H9 (cell line): Measurements from ENCODE around the gene PLCZ1. TPM values are rescaled to one million over a fixed set of nuclear protein-coding genes. Genes with fewer than 3 reads are reported as not detected.

Experiments used
- DNase-seq: peaks from one replicate; pipeline ENCODE4 v3.0.0-alpha.2; 2017
- H2AFZ ChIP-seq: one replicate; pipeline ENCODE4 v1.6.1; 2013; ENCODE audit warnings: mild to moderate bottlenecking, low read length, control low read depth, moderate library complexity
- H2AK5ac ChIP-seq: 2 replicates; pipeline ENCODE4 v1.6.1; 2013; ENCODE audit warnings: low read length, control low read depth, mixed read lengths; ENCODE audit not compliant: insufficient read length
- H2BK120ac ChIP-seq: one replicate; pipeline ENCODE4 v1.6.1; 2013; ENCODE audit warnings: low read depth, mild to moderate bottlenecking, low read length, control low read depth, inconsistent platforms; ENCODE audit not compliant: poor library complexity, severe bottlenecking
- H2BK12ac ChIP-seq: 2 replicates; pipeline ENCODE4 v1.6.1; 2013; ENCODE audit warnings: low read length, control low read depth, mixed read lengths, low read depth; ENCODE audit not compliant: insufficient read length
- H2BK15ac ChIP-seq: 2 replicates; pipeline ENCODE4 v1.6.1; 2013; ENCODE audit warnings: low read depth, low read length, control low read depth
- H2BK20ac ChIP-seq: one replicate; pipeline ENCODE4 v1.6.1; 2013; ENCODE audit warnings: low read depth, mild to moderate bottlenecking, low read length, control low read depth, inconsistent platforms; ENCODE audit not compliant: poor library complexity, severe bottlenecking
- H2BK5ac ChIP-seq: 2 replicates; pipeline ENCODE4 v1.6.1; 2013; ENCODE audit warnings: low read length, control low read depth, mixed read lengths; ENCODE audit not compliant: insufficient read length
- H3K14ac ChIP-seq: 2 replicates; pipeline ENCODE4 v1.6.1; 2013; ENCODE audit warnings: low read length, control low read depth; ENCODE audit not compliant: insufficient read depth
- H3K18ac ChIP-seq: 2 replicates; pipeline ENCODE4 v1.6.1; 2013; ENCODE audit warnings: low read depth, mild to moderate bottlenecking, mixed read lengths, low read length, control low read depth; ENCODE audit not compliant: insufficient read length
- H3K23ac ChIP-seq: 2 replicates; pipeline ENCODE4 v1.6.1; 2013; ENCODE audit warnings: low read length, control low read depth, mixed read lengths, low read depth; ENCODE audit not compliant: insufficient read length
- H3K23me2 ChIP-seq: 2 replicates; pipeline ENCODE4 v1.6.1; 2013; ENCODE audit warnings: low read depth, mild to moderate bottlenecking, mixed read lengths, low read length, control low read depth; ENCODE audit not compliant: insufficient read length, poor library complexity, severe bottlenecking
- H3K27ac ChIP-seq: 2 replicates; pipeline ENCODE4 v1.5.1; 2013; ENCODE audit warnings: low read length, control low read depth, mixed read lengths, low read depth; ENCODE audit not compliant: insufficient read length
- H3K27me3 ChIP-seq: 2 replicates; pipeline ENCODE4 v1.6.1; 2013; ENCODE audit warnings: low read length, control low read depth, inconsistent platforms; ENCODE audit not compliant: insufficient read depth
- H3K4ac ChIP-seq: 2 replicates; pipeline ENCODE4 v1.6.1; 2013; ENCODE audit warnings: low read depth, mild to moderate bottlenecking, control low read depth, inconsistent platforms, low read length, moderate library complexity
- H3K4me1 ChIP-seq: 2 replicates; pipeline ENCODE4 v1.6.1; 2013; ENCODE audit warnings: low read length, control low read depth, inconsistent platforms; ENCODE audit not compliant: insufficient read depth
- H3K4me2 ChIP-seq: 2 replicates; pipeline ENCODE4 v1.6.1; 2013; ENCODE audit warnings: low read length, control low read depth, mixed read lengths; ENCODE audit not compliant: insufficient read length, insufficient read depth
- H3K56ac ChIP-seq: 2 replicates; pipeline ENCODE4 v1.6.1; 2013; ENCODE audit warnings: low read depth, mild to moderate bottlenecking, mixed read lengths, low read length, control low read depth; ENCODE audit not compliant: insufficient read length
- H3K79me1 ChIP-seq: 2 replicates; pipeline ENCODE4 v1.6.1; 2013; ENCODE audit warnings: low read depth, mild to moderate bottlenecking, moderate library complexity, low read length, control low read depth, inconsistent platforms; ENCODE audit not compliant: insufficient read depth, poor library complexity, severe bottlenecking
- H3K79me2 ChIP-seq: 2 replicates; pipeline ENCODE4 v1.6.1; 2013; ENCODE audit warnings: low read length, control low read depth, inconsistent platforms; ENCODE audit not compliant: insufficient read depth
- H3K9ac ChIP-seq: 2 replicates; pipeline ENCODE4 v1.6.1; 2013; ENCODE audit warnings: low read length, control low read depth, mixed read lengths; ENCODE audit not compliant: insufficient read length; ENCODE audit errors: extremely low read depth
- H3K9me3 ChIP-seq: one replicate; pipeline ENCODE4 v1.6.1; 2013; ENCODE audit warnings: low read depth, low read length, inconsistent platforms; ENCODE audit not compliant: control insufficient read depth
- H3T11ph ChIP-seq: one replicate; pipeline ENCODE4 v1.6.1; 2013; ENCODE audit warnings: mild to moderate bottlenecking, low read length, control low read depth, inconsistent platforms
- H4K20me1 ChIP-seq: one replicate; pipeline ENCODE4 v1.6.1; 2013; ENCODE audit not compliant: control insufficient read depth, insufficient read length, insufficient read depth
- H4K5ac ChIP-seq: 2 replicates; pipeline ENCODE4 v1.6.1; 2013; ENCODE audit warnings: low read depth, mild to moderate bottlenecking, mixed read lengths, low read length, control low read depth; ENCODE audit not compliant: insufficient read length
- H4K8ac ChIP-seq: replicated peaks from 2 replicates; pipeline ENCODE4 v1.6.1; 2013; ENCODE audit warnings: low read length, control low read depth, mixed read lengths, low read depth; ENCODE audit not compliant: insufficient read length
- H4K91ac ChIP-seq: 2 replicates; pipeline ENCODE4 v1.6.1; 2013; ENCODE audit warnings: low read depth, mild to moderate bottlenecking, moderate library complexity, mixed read lengths, low read length, control low read depth; ENCODE audit not compliant: insufficient read length
- H3K27ac Mint-ChIP-seq, 3 experiments: 2 replicates in 2 of 3; 3 replicates in 1 of 3; pipeline ENCODE4 v1.8.0; 2020 to 2021; ENCODE audit warnings: mixed read lengths in 3 of 3, mild to moderate bottlenecking in 1 of 3, moderate library complexity in 1 of 3
- H3K27me3 Mint-ChIP-seq: 2 replicates; pipeline ENCODE4 v1.8.0; 2021; ENCODE audit warnings: low read depth, mild to moderate bottlenecking, moderate library complexity, mixed read lengths
- H3K36me3 Mint-ChIP-seq, 3 experiments: 2 replicates in 2 of 3; 3 replicates in 1 of 3; pipeline ENCODE4 v1.8.0; 2020 to 2021; ENCODE audit warnings: low read depth in 3 of 3, mixed read lengths in 3 of 3; ENCODE audit not compliant: insufficient read depth in 1 of 3
- H3K4me1 Mint-ChIP-seq, 2 experiments: 2 replicates each; pipeline ENCODE4 v1.8.0; 2020; ENCODE audit warnings: mixed read lengths in 2 of 2
- H3K4me3 Mint-ChIP-seq, 2 experiments: 2 replicates in 1 of 2; 3 replicates in 1 of 2; pipeline ENCODE4 v1.8.0; 2020 to 2021; ENCODE audit warnings: mild to moderate bottlenecking in 2 of 2, mixed read lengths in 2 of 2, moderate library complexity in 1 of 2
- H3K9me3 Mint-ChIP-seq, 2 experiments: 2 replicates in 1 of 2; 3 replicates in 1 of 2; pipeline ENCODE4 v1.8.0; 2020; ENCODE audit warnings: mild to moderate bottlenecking in 2 of 2, mixed read lengths in 2 of 2, moderate library complexity in 1 of 2
- CTCF ChIP-seq: fragments of 200-600 bp; sonication (generic); conservative IDR thresholded peaks from 3 replicates; pipeline ENCODE4 v1.8.0; 2021; ENCODE audit warnings: antibody characterized with exemption, mild to moderate bottlenecking
- WGBS: extraction: QIAGEN DNeasy Blood & Tissue Kit; methylation state at CpG from one replicate; pipeline ENCODE4 v1.1.7; 2013; ENCODE audit warnings: missing lambda C conversion rate, low lambda C conversion rate, mixed read lengths; ENCODE audit not compliant: insufficient read length; ENCODE audit errors: extremely low coverage; 5-methylcytosine and 5-hydroxymethylcytosine counted together
- total RNA-seq: library from RNA; stranded (reverse); gene quantifications from 2 replicates; pipeline ENCODE4 v1.2.1, GENCODE V29; 2021

Gene PLCZ1
- total RNA-seq, 1 experiment from 2014 or later: not detected

DNA sequence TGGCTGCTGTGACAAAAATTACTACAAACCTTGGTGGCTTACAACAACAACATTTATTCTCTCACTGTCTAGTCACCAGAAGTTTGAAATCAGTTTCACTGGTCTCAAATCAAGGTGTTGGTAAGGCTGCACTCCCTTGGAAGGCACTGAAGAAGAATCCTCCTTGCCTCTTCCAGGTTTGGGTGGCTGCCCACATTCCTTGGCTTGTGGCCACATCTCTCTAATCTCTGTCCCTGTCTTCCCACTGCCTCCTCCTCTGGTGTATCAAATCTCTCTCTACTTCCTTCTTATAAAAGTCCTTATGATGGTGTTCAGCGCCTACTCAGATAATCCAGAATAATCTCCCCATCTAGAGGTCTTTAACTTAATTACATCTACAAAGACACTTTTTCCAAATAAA lies 31.0 kb downstream of the PLCZ1 start:
- H2BK15ac ChIP-seq: no peak overlapping the region
- H4K8ac ChIP-seq: no peak overlapping the region
- Mint-ChIP-seq H3K9me3 (peaks cover 6 to 23% of the 10 kb centered on the region in 2 experiments; a peak in 4 of 5 replicates), H3K27me3 (no peaks in the 10 kb centered on the region), H3K27ac (no peak overlapping the region), H3K4me1 (peaks cover 4% of the 10 kb centered on the region in 2 experiments), H3K4me3 (no peak overlapping the region), H3K36me3 (peaks cover 3 to 6% (median 4%) of the 10 kb centered on the region in 3 experiments; a peak in 5 of 7 replicates)
- no peak overlapping the region for H3K18ac ChIP-seq
- no peak overlapping the region for H3K4ac ChIP-seq
- no peak for TF ChIP-seq CTCF
- no peaks in the 10 kb centered on the region for H3K4me1 ChIP-seq
- no peak overlapping the region for H2AFZ ChIP-seq
- no peak overlapping the region for H2BK120ac ChIP-seq
- H4K5ac ChIP-seq: no peak overlapping the region
- no peak overlapping the region for H2AK5ac ChIP-seq
- H3K56ac ChIP-seq: no peak overlapping the region
- H3K27ac ChIP-seq: no peak overlapping the region
- no peaks in the 10 kb centered on the region for H4K20me1 ChIP-seq
- no peaks in the 10 kb centered on the region for H3K27me3 ChIP-seq
- no peak overlapping the region for H3K9ac ChIP-seq
- H3K23me2 ChIP-seq: no peaks in the 10 kb centered on the region
- no peak overlapping the region for H3K4me2 ChIP-seq
- H3K14ac ChIP-seq: no peak overlapping the region
- no peak overlapping the region for H2BK12ac ChIP-seq
- no peak overlapping the region for H2BK5ac ChIP-seq
- H3K79me1 ChIP-seq: no peaks in the 10 kb centered on the region
- H3K79me2 ChIP-seq: no peaks in the 10 kb centered on the region
- no peak overlapping the region for H3K23ac ChIP-seq
- no peaks in the 10 kb centered on the region for H3K9me3 ChIP-seq
- WGBS: no CpG with 5 or more reads among the region's 1 CpG
- no peak overlapping the region for H2BK20ac ChIP-seq
- H4K91ac ChIP-seq: no peak overlapping the region
- H3T11ph ChIP-seq: no peak overlapping the region
- DNase-seq: no peak
